DMS53 treated with DMSO at 0.1 percent for 48 hours (cell line): ENCODE results near the gene RCE1.

Source experiments
- DNase-seq: peaks from one replicate; lab custom pipeline; 2025; ENCODE audit not compliant: unreplicated experiment; lab: John Stamatoyannopoulos, UW

The RCE1 gene

GRCh38 chr11:66844496-66845142 is 1.4 kb downstream of the RCE1 start:
- no peak for DNase-seq

- DNase-seq = no peak
Measured at GRCh38 chr11:66845143-66845875, 2.1 kb downstream of the RCE1 start.

- no peak for DNase-seq
Measured at GRCh38 chr11:66845876-66846212, 2.6 kb downstream of the RCE1 start.

- DNase-seq = no peak
Measured at GRCh38 chr11:66846671-66847091, 3.4 kb downstream of the RCE1 start.

GRCh38 chr11:66847461-66848232 is 4.4 kb downstream of the RCE1 start:
- DNase-seq = no peak

- DNase-seq = no peak
Measured at GRCh38 chr11:66848671-66849500, 5.6 kb downstream of the RCE1 start.

- DNase-seq = no peak
Measured at GRCh38 chr11:66849501-66850234, 6.4 kb downstream of the RCE1 start.

- DNase-seq = no peak
Measured at GRCh38 chr11:66850235-66850587, 7.0 kb downstream of the RCE1 start.

- no peak for DNase-seq
Measured at GRCh38 chr11:66850588-66851238, 7.5 kb downstream of the RCE1 start.

GRCh38 chr11:66851239-66851596 is 8.0 kb downstream of the RCE1 start:
- no peak for DNase-seq

GRCh38 chr11:66851698-66852465 is 8.6 kb downstream of the RCE1 start:
- no peak for DNase-seq

GRCh38 chr11:66852466-66853241 is 9.4 kb downstream of the RCE1 start:
- no peak for DNase-seq

- DNase-seq = no peak
Measured at GRCh38 chr11:66853242-66854229, 10.3 kb downstream of the RCE1 start.

- no peak for DNase-seq
Measured at GRCh38 chr11:66854231-66854661, 11.0 kb downstream of the RCE1 start.

GRCh38 chr11:66854729-66855211 is 11.5 kb downstream of the RCE1 start:
- no peak for DNase-seq

- DNase-seq = peak; percentile 85
Measured at GRCh38 chr11:66855574-66856495, 12.6 kb downstream of the RCE1 start.
